Cardiac fibroblast (primary cell): ENCODE data around the gene PPM1L.

Experiments
- DNase-seq, 2 donors: peaks; one replicate each; pipeline versions ENCODE4 v3.0.0 to v3.0.0-alpha.2; 2010; ENCODE audit warnings: low read depth in 2 of 2
- H3K4me3 ChIP-seq, 2 donors: replicated peaks in 1 of 2; 1 replicate in 1 of 2; 2 replicates in 1 of 2; pipeline ENCODE4 v1.5.1; 2011; ENCODE audit warnings: low read depth in 2 of 2, low read length in 2 of 2, mild to moderate bottlenecking in 2 of 2, moderate library complexity in 1 of 2
- TF ChIP-seq, protein P1 (sequence below): IDR thresholded peaks from one replicate; pipeline ENCODE4 v1.5.1; 2011; ENCODE audit warnings: low read depth, mild to moderate bottlenecking, low read length, inconsistent platforms

Gene PPM1L

GRCh38 chr3:160945336-160945735 lies 189.3 kb downstream of the PPM1L start:
- no peak for DNase-seq
- no peak overlapping the region for H3K4me3 ChIP-seq
- TF ChIP-seq, protein P1, sequence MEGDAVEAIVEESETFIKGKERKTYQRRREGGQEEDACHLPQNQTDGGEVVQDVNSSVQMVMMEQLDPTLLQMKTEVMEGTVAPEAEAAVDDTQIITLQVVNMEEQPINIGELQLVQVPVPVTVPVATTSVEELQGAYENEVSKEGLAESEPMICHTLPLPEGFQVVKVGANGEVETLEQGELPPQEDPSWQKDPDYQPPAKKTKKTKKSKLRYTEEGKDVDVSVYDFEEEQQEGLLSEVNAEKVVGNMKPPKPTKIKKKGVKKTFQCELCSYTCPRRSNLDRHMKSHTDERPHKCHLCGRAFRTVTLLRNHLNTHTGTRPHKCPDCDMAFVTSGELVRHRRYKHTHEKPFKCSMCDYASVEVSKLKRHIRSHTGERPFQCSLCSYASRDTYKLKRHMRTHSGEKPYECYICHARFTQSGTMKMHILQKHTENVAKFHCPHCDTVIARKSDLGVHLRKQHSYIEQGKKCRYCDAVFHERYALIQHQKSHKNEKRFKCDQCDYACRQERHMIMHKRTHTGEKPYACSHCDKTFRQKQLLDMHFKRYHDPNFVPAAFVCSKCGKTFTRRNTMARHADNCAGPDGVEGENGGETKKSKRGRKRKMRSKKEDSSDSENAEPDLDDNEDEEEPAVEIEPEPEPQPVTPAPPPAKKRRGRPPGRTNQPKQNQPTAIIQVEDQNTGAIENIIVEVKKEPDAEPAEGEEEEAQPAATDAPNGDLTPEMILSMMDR = no peak

GRCh38 chr3:160948273-160948672 lies 192.2 kb downstream of the PPM1L start:
- TF ChIP-seq, protein P1 = no peak
- no peak overlapping the region for H3K4me3 ChIP-seq
- DNase-seq = no peak

DNA sequence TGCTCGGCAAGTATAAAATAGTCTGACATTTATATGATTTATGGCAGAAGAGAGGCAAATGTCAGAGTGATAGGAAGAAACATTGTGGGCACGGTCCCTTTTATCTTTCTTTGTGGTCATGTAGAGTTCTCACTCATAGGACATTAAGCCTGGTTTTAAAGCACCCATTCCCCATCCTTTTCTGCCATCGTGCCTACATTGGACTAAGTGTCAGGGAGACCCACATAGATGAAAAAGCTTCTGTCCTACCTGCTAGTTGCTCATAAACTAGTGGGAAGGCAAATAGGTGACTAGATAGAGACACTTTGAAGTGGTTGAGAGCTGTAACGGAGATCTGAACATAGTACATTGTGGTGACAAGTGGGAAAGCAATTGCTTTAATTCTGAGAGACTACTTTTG lies 193.4 kb downstream of the PPM1L start:
- no peak overlapping the region for H3K4me3 ChIP-seq
- no peak for DNase-seq
- TF ChIP-seq, protein P1 = no peak

DNA sequence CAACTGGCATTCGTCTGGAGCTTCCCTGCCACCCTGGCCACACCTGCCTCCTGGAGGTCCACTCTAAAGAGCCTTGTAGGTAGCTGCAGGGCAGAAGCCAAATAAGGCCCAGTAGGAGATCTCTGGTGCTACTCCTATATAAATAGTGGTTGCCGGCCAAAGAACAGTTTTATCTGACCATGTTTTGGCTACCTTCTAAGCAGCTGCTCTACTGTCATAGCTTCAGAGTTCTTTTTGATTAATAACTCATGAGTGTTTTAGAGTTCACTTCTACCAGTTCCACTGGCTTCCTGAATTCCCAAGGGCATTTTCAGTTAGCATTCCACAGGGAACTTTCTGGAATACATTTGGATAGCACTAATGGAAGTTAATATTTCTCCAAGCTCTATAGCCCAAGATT lies 194.5 kb downstream of the PPM1L start:
- no peak overlapping the region for H3K4me3 ChIP-seq
- TF ChIP-seq, protein P1 = no peak
- DNase-seq = no peak

- DNase-seq = no peak
- no peak overlapping the region for H3K4me3 ChIP-seq
- TF ChIP-seq, protein P1 = no peak
Measured at GRCh38 chr3:160950954-160951353, 194.9 kb downstream of the PPM1L start.

GRCh38 chr3:160951642-160952487 lies 195.8 kb downstream of the PPM1L start:
- DNase-seq = no peak
- TF ChIP-seq, protein P1 = no peak
- H3K4me3 ChIP-seq = no peak overlapping the region
